Astrocyte (in vitro differentiated cells and primary cell): ENCODE results near the gene NLRP11. TPM values are rescaled to one million over a fixed set of nuclear protein-coding genes. Genes with fewer than 3 reads are reported as not detected.

Experiments
- total RNA-seq: library from RNA; stranded (reverse); gene quantifications from 2 replicates; pipeline ENCODE4 v1.2.1, GENCODE V29; 2021

NLRP11 gene
- total RNA-seq, 1 donor from 2014 or later = not detected

Other genes with a start within 250 kb of the NLRP11 start
- 14.2 and 14.5 TPM in 2 replicates for gene FIZ1, start 232.5 kb downstream of the NLRP11 start, total RNA-seq
- gene ZNF524, start 231.7 kb downstream of the NLRP11 start, total RNA-seq = 6.0 and 6.3 TPM in 2 replicates
- 15.0 and 15.3 TPM in 2 replicates for gene ZNF865, start 226.4 kb downstream of the NLRP11 start, total RNA-seq
- 5.0 and 5.3 TPM in 2 replicates for gene ZNF784, start 207.4 kb downstream of the NLRP11 start, total RNA-seq
- gene ZNF580, start 191.0 kb downstream of the NLRP11 start, total RNA-seq = 35.8 and 36.6 TPM in 2 replicates
- 28.4 and 30.0 TPM in 2 replicates for gene ZNF581, start 188.3 kb downstream of the NLRP11 start, total RNA-seq
- 12.2 and 12.8 TPM in 2 replicates for gene CCDC106, start 183.8 kb downstream of the NLRP11 start, total RNA-seq
- gene U2AF2, start 177.0 kb downstream of the NLRP11 start, total RNA-seq = 183 and 194 TPM in 2 replicates
- gene EPN1, start 156.8 kb downstream of the NLRP11 start, total RNA-seq = 145 and 156 TPM in 2 replicates
- gene NLRP9, start 93.6 kb downstream of the NLRP11 start, total RNA-seq = not detected in 2 replicates
- 0.43 TPM in 1 of 2 replicates, not detected in the other for gene RFPL4A, start 72.9 kb downstream of the NLRP11 start, total RNA-seq
- not detected in 2 replicates for gene RFPL4AL1, start 62.9 kb downstream of the NLRP11 start, total RNA-seq
- gene NLRP4, start 4.5 kb upstream of the NLRP11 start, total RNA-seq = not detected in 2 replicates
- gene NLRP13, start 100.3 kb upstream of the NLRP11 start, total RNA-seq = not detected in 2 replicates
- not detected in 2 replicates for gene NLRP8, start 115.8 kb upstream of the NLRP11 start, total RNA-seq
- not detected in 2 replicates for gene NLRP5, start 154.8 kb upstream of the NLRP11 start, total RNA-seq